NAMALWA (cell line): Measurements from ENCODE around the gene ZNF740.
"Not testable (repeated sequence)": the region's sequence is repeated elsewhere in the genome, so short reads cannot be mapped to it uniquely, and the experiment has no call there.

ENCODE experiments used
- DNase-seq: peaks from one replicate; pipeline ENCODE4 v3.0.0-alpha.2; 2015; ENCODE audit warnings: low spot score

ZNF740 gene, protein sequence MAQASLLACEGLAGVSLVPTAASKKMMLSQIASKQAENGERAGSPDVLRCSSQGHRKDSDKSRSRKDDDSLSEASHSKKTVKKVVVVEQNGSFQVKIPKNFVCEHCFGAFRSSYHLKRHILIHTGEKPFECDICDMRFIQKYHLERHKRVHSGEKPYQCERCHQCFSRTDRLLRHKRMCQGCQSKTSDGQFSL

DNA sequence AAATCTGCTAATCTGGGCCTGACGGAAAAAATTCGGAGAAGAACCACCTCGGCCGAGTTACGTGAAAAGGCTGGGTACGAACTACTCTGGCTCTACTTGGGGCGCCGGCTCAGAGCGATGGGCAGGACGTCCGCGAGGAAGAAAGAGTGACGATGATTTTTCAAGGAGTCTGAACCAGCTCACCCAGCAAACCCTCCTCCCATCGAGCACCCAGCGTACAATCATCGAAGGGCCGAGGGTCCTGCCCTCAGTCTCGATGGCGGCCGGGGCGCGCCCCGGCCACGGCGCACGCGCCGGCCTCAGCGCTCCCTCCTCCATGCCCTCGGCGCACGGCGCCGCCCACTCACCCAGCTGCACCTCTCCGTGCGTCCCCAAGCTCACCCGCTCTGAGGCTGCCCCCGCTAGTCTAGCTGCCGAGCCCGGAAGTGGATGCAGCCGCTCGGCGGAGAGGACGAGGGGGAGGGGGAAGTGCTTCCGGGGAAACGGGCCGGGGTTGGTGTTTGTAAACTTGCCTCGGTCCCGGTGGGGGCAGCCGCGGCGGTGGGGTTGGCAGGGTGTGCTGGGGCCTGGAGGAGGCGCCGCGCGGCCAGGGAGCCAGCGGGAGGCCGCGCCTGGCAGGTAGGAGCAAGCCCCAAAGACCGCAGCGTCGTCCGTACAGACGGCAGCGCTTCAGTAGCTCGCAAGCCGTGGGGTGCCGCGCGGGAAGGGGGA, at the start of gene ZNF740, which contains the start of gene CSAD:
ZNF740 (plus strand) TSS at position 503 of the 711 bp plus-strand sequence. CDS start 1,262 bp downstream, outside the sequence.
CSAD (minus strand) TSS at position 706 of the 711 bp plus-strand sequence. CDS start 7,455 bp downstream, outside the sequence.
- DNase-seq: peak; percentile 98

GRCh38 chr12:53131844-53132243, 48.7 kb upstream of the ZNF740 start:
- DNase-seq: no peak

DNA sequence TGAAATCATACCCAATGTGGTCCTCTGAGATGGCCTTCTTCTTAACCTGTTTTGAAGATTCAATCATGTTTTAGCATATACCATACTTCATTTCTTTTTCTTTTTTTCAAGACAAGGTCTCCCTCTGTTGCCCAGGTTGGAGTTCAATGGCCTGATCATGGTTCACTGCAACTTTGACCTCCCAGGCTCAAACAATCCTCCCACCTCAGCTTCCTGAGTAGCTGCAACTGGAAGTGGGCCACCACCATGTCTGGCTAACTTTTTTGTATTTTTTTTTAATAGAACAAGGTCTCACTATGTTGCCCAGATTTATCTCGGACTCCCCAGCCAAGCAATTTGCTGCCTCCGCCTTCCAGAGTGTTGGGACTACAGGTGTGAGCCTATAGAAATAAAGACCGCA, 46.8 kb upstream of the ZNF740 start:
- no peak for DNase-seq

DNA sequence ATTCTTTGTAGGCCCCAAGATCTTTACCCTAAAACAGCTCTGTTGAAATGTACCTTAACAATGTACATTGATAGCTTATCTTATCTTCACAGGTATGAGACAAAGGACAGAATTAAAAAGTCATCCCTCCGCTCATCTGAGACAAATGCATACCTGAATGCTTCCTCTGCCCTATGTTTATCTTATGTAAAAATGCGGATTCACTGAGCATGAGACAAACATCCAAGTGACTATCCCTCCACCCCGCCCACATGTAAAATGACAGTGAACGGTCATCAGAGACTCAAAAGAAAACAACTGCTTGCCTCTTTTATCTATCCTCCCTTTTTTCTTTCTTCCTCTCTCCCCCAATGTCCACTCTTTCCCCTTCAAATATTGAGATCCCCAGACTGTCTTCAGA, 37.2 kb upstream of the ZNF740 start:
- no peak for DNase-seq

GRCh38 chr12:53145383-53146260, 34.9 kb upstream of the ZNF740 start:
- no peak for DNase-seq

- no peak for DNase-seq
Observed at GRCh38 chr12:53147181-53147580, 33.3 kb upstream of the ZNF740 start.

DNA sequence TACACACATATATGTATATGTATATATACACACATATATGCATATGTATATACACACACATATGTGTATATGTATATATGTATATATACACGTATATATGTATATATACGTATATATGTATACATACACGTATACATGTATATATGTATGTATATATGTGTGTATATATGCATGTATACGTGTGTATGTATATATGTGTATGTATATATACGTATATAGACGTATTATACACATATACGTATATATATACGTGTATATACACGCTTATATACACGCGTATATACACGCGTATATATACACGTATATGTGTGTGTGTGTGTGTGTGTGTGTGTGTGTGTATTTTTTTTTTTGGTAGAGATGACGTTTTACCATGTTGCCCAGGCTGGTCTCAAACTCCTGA, 32.9 kb upstream of the ZNF740 start:
- DNase-seq: no peak

DNA sequence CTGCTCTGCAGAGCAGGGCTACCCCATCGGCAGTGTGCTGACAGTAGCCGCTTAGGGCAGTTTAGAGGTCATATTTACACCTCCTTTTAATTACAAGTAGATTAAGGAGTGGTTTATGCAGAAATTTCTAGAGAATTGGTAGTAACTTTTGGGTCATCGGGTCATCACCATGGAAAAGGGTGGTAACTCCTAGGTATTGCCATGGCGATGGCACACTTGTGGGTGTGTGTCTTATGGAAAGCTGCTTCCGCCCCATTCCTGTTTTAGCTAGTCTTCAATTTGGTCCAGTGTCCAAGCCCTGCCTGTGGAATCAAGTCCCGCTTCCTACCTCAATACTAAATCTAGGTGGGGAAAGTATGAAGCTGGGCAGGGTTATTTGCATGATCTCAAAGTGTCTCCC, 29.5 kb upstream of the ZNF740 start:
- DNase-seq: no peak

DNA sequence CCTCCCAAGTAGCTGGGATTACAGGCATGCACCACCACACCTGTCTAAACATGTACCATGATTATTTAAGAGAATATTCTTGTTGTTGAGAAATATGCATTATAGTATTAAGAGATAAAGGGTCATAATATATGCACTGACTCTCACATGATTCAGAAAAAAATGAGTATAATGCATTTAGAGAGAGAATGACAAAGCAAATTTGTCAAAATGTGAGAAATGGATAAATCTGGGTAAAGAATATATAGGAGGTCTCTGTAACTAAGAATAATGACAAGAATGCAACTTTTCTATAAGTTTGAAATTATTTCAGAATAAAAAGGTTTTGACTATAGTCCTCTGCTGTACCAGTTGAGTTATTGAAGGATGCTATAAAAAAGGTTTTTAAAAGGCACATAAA, 28.1 kb upstream of the ZNF740 start:
- DNase-seq: no peak

DNA sequence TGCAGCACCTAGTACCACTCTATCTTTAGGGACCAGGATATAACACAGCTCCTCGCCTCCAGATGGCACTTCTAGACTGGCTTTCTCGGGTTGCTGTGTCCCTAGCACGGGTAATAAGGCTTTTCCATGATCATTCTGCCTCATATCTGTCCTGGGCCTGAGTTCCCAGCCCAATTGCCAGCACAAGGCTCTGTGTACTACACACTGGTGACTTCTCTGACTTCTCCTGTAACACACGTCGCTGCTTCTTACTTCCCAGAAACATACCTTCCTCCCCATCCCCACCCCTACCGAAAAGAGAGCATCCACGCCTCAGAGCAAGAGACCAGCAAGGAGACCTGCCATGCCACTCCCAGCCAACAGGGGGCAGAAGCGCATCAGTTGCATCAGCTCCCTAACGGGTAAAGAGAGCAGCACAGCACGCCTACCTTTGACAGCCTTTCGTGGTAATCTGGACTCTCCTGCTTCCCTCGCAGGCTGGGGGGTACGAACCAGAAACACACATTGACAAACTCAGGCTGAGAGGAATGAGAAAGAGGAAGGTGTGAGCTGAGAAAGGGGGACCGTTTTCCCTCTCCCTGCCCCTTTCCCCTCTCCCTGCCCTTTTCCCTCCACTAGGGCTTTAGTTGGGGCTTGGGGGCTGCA, 21.2 kb upstream of the ZNF740 start:
- DNase-seq: peak; percentile 94

GRCh38 chr12:53160000-53160399, 20.5 kb upstream of the ZNF740 start:
- no peak for DNase-seq

- no peak for DNase-seq
Observed at GRCh38 chr12:53160673-53161072, 19.8 kb upstream of the ZNF740 start.

DNA sequence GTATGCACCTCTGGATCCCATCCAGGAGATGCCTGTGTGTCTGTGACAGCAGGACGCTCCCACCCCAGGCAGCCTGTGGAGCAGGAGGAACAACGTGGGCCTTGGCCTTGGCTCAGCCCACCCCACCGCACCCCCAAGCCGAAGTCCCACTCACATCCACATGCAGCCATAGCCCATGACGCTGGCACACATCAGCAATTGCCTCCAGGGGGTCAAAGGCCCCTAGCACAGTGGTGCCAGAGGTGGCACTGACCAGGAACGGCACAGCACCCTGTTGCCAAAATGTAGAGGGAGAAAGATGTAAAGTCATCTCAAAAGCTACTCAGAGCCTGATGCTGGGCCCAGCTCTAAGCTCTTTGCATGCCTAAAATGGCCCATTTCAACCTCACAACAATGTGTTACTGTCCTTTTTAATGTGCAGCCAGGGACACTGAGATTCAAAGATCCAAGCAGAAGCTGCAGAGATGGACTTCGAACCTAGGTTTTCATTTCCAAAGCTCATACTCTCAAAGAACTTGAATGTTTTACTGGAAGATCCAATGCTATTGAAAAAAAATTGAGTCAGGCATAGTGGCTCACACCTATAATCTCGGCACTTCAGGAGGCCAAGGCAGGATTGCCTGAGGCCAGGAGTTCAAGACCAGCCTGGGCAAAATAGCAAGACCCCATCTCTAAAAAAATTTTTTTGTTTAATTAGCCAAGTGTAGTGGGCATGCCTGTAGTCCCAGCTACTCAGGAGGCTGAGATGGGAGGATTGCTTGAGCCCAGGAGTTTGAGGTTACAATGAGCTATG, 19.2 kb upstream of the ZNF740 start:
- no peak for DNase-seq

- not testable (repeated sequence) for DNase-seq
Observed at GRCh38 chr12:53163008-53163407, 17.5 kb upstream of the ZNF740 start.

GRCh38 chr12:53166837-53167236, 13.7 kb upstream of the ZNF740 start:
- no peak for DNase-seq

DNA sequence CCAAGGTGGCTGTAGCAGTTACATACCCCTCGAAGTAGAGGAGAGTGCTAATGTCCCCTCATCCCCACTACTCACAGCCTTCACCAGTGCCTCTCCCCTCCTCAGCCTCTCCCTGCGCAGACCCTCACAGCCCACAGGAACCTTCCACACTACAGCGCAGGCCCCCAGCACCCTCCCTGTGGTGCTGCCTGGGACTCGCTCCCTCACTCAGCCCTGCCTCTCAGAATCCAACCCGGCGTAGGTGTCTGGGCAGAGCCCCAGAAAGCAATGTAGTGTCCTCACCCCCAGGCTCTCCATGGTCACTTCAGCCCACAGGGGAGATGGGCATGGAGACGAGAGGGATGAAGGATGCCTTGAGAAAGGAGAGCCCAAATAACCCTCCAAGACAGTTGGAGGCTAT, 10.9 kb upstream of the ZNF740 start:
- DNase-seq: no peak

GRCh38 chr12:53170215-53170614, 10.3 kb upstream of the ZNF740 start:
- no peak for DNase-seq

- no peak for DNase-seq
Observed at GRCh38 chr12:53170876-53171724, 9.4 kb upstream of the ZNF740 start.

GRCh38 chr12:53171725-53172329, 8.7 kb upstream of the ZNF740 start:
- DNase-seq: no peak

DNA sequence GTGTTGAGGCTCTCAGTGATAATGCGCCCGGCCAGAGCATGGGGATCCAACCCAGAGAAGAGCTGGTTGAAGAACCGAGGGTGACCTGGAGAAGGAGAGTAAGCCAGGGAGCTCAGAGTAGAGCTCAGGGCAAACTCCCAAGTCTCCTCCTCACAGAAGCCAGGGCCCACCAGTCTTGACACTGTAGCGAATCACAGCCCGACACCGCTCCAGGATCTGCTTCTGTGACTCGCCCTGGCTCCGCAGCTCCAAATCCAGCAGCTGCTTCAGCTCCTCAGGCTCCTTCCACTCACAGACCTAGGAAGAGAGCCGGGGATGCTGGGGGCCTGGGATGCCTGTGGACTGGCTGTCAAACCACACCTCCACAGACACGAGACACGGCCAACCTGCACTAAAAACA, 8.2 kb upstream of the ZNF740 start:
- DNase-seq: no peak
